NCI-H2081 (cell line): ENCODE measurements around the gene SENP3.

Experiments used
- DNase-seq, 2 experiments: peaks; one replicate each; lab custom pipeline; 2025; lab: John Stamatoyannopoulos, UW

SENP3 gene

DNA sequence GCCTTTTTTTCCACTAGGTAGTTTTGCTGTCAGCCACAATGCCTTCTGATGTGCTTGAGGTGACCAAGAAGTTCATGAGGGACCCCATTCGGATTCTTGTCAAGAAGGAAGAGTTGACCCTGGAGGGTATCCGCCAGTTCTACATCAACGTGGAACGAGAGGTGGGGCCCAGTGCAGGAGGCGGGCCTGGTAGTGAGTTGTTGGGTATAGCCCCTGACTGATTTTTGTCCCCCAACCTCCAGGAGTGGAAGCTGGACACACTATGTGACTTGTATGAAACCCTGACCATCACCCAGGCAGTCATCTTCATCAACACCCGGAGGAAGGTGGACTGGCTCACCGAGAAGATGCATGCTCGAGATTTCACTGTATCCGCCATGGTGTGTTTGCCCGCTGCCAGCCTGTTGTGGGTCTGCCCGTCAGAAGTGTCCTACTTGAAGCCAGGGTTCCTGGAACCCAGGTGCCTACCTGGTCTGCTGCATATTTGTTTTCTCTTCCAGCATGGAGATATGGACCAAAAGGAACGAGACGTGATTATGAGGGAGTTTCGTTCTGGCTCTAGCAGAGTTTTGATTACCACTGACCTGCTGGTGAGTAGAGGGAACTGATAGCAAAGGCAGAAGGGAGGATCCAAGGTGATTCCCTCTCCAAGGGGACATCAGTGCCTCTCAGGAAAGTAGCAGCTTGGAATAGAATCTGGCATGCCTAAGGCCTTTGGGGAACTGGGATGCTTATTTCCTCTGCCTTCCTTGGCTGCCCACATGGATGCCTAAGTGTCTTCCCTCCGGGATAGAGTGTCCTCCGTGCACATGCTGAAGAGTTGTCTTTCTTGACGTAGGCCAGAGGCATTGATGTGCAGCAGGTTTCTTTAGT is 15.8 kb downstream of the SENP3 start:
- no peak for DNase-seq

- peak in 1 of 2 experiments; percentile 38 for DNase-seq
Measured at GRCh38 chr17:7579001-7579833, 17.5 kb downstream of the SENP3 start, which contains the start of gene CD68. Gene CD68 (plus strand): TSS chr17:7579638. CDS start chr17:7579678, 40 bp downstream.

DNA sequence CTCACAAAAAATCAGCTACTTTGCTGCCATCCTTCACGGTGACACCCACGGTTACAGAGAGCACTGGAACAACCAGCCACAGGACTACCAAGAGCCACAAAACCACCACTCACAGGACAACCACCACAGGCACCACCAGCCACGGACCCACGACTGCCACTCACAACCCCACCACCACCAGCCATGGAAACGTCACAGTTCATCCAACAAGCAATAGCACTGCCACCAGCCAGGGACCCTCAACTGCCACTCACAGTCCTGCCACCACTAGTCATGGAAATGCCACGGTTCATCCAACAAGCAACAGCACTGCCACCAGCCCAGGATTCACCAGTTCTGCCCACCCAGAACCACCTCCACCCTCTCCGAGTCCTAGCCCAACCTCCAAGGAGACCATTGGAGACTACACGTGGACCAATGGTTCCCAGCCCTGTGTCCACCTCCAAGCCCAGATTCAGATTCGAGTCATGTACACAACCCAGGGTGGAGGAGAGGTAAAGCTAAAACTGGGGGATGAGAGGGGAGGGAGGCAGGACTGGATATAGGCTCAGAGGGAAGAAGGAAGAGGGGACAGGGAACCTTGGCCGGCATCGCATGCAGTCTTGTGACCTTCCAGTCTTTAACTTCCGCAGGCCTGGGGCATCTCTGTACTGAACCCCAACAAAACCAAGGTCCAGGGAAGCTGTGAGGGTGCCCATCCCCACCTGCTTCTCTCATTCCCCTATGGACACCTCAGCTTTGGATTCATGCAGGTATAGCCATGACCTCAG is 18.3 kb downstream of the SENP3 start:
- peak in 1 of 2 experiments; percentile 38 for DNase-seq

GRCh38 chr17:7580604-7581575 is 19.2 kb downstream of the SENP3 start:
- DNase-seq = no peak

DNA sequence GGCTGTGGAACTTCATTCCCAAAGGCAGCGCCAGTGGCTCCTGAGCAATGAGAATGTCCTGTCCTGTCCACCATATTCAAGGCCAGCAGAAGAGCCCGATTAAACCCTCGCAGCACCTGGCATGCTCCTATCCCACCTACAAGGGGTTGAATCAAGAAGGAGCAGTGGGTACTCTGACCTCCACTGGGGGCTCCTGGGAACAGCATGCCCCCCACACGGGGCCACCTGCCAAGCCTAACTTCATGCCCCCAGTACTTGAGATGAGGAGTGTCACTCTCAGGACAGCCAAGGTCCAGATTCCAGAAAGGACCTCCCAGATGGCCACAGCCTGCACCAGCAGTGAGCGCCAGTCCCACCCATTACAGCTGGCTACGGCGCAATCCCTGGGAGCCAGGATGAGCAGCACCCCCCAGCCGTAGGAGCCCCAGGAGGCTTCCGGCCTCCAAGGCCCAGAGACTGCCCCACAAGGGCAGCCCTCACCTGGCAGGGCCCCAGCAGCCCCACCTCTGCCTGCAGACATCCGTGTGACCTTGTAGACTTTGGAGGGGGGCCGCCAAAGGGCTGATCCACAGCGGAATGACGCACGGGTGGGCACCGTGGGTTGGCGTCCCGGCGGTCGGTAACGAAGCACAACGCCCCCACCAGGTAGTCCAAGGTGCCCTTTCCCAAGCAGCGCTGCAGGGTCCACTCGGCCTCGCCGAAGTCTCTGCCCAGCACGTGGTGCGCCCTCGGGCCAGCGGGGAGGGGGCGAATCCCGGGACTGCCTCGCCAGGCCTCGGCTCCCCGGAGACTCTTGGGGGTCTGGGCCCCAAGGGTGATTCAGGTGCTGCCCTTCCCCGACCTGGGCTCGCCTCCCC is 20.9 kb downstream of the SENP3 start:
- DNase-seq = no peak

- peak; percentile 91 to 95 for DNase-seq
Measured at GRCh38 chr17:7583253-7584109, 21.8 kb downstream of the SENP3 start, which contains the start of gene MPDU1. Gene MPDU1 (plus strand): TSS chr17:7583852. CDS start chr17:7583863, 11 bp downstream.

DNA sequence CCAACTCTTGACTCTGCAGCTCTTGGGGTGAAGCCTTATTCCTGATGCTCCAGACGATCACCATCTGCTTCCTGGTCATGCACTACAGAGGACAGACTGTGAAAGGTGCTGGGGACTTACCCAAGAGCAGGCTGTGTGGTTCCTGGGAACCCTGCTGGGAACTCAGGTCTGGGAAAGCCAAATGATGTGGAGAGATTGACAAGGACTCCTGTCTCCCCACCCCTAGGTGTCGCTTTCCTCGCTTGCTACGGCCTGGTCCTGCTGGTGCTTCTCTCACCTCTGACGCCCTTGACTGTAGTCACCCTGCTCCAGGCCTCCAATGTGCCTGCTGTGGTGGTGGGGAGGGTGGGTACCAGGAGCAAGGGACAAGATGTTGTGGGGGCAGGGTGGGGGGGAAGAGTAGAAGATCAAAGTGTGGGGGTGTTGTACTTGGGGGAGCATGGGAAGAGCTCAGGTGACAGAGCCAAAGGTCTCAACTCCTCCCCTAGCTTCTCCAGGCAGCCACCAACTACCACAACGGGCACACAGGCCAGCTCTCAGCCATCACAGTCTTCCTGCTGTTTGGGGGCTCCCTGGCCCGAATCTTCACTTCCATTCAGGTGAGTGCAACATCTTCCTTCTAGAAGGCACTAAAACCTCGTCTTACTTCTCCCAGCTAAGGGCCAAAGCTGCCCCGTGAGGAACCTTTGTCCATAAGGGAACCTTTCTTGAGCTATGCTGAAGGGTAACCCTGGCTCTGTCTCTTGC is 25.1 kb downstream of the SENP3 start:
- DNase-seq = no peak

DNA sequence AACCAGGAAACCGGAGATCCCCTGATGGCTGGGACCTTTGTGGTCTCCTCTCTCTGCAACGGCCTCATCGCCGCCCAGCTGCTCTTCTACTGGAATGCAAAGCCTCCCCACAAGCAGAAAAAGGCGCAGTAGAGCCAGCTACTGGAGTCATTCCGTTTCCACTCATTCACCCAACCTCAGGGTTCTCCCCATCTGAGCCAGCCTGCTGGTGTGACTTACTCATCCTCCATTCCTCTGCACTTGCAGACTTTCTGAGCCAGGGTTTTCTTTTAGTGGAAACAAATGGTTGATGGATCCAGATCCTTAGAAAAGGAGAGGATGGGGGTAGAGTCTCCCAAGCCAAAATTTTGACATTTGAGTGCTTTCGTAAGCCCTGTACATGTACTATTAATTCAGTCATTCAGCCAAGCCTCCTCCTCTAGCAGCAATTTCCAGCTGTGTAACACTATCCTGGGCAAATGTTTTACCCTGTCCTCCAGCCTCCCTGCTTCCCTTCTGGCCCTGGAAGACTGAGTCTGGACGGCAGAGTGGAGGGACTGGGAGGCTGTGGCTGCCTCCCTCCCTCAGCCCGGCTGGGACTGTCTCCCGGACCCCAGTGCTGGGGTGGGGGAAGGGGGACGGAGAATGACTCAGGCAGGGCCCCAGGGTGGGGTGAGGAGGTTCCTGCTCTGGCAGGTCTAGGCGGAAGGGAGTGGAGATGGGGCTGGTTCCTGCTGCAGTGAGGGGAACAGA is 25.9 kb downstream of the SENP3 start:
- DNase-seq = no peak

DNA sequence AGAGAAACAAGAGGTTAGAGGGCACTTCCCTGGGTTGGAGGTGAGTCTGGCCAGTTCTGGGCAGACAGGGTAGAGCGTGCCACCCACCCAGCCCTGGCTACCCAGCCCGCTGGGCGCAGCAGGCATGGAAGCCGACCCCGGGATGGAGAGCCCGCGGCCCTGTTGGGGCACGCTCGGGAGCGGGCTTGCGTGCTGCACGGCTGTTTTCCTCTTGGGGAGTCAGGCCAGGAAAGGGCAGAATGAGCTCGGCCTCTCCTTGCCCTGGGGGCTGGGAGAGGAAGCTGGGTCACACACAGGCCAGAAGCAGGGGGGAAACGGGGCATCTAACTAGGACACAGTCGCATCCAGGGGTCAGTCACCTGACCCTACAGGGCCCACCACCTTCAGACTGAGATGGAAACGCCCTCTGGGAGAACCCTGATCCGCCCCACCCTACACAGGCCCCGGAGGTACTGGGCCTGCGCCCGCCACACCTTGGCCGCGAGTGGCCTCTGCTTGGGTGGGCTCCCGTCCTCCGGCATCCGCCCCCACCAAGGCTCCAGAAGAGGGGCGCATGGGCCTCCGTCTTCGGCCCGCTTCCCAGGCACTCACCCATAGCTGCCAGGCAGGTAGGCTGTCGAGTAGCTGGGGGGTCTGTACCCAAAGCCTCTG is 27.0 kb downstream of the SENP3 start:
- DNase-seq = no peak

- DNase-seq = no peak
Measured at GRCh38 chr17:7589204-7589868, 27.6 kb downstream of the SENP3 start.

GRCh38 chr17:7589891-7590691 is 28.4 kb downstream of the SENP3 start, which contains the start of gene SOX15:
Gene SOX15 (minus strand): TSS chr17:7590094. CDS start chr17:7589676, 418 bp downstream.
- DNase-seq = no peak

- no peak for DNase-seq
Measured at GRCh38 chr17:7590743-7591142, 29.0 kb downstream of the SENP3 start.

GRCh38 chr17:7591596-7591995 is 29.9 kb downstream of the SENP3 start:
- DNase-seq = no peak

DNA sequence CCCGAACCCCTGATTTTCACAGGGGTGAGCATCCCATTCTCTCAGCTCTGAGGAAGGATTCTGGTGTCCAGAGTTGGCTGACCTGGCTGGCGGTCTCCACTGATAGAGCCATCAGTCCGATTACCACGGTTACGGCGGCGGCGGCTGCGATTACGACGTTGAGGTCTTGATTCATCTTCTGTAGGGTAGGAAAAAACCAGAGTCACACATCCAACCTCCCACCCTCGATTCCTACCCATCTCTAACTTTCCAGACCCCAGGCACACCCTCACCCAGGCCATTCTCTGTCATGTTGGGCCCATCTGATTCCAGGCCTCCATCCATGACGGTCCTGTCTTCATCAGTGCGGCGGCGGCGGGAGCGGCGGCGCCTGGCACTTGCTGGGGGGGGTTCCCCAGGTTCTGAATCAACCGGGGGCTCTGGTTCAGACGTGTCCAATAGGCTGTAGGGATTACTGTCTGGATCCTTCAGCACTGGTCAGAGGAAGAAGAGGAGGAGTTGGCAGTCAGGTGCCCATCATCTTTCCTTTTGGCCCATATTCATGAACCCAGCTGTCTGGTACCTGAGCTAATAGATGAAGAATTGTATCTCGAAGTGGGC is 30.8 kb downstream of the SENP3 start:
- DNase-seq = no peak

DNA sequence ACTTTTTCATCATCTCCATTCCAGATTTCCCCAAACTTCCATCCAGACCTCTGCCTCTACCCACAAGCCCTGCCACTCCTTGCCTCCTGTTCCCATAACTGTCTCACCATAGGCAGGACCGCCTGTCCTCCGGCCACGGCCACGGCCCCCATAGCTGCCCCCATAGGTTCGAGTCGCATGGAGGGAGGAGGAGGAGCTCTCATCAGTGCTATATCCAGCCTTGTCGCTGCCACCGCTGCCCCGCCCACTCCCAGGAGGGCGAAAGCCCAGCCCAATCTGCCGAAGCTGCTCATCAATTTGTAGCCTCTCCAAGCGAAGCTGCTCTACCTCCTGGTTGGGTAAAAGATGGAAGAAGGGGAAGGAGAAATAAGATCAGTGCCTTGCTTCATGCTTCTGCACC is 31.6 kb downstream of the SENP3 start:
- no peak for DNase-seq
